Endothelial cell of umbilical vein (primary cell): Measurements from ENCODE around the gene KRT86. TPM values are rescaled to one million over a fixed set of nuclear protein-coding genes. Genes with fewer than 3 reads are reported as not detected.

Experiments used
- BruUV-seq: library from RNA; stranded (reverse); fragments of 400-500 nt; replicated peaks from 2 replicates; lab custom pipeline; 2021; lab: Mats Ljungman, UMichigan
- CTCF ChIA-PET: fragments of 300-600, 350-600 bp; sonication (Branson Sonifier 250); formaldehyde crosslinking; loops from one replicate; lab custom pipeline; 2021; ENCODE audit warnings: antibody characterized with exemption, inconsistent platforms; lab: Charles Lee
- POLR2A ChIA-PET: fragments of 300-600, 350-600 bp; sonication (Branson Sonifier 250); formaldehyde crosslinking; loops from one replicate; lab custom pipeline; 2021; ENCODE audit warnings: antibody characterized with exemption, inconsistent platforms; lab: Charles Lee
- DNase-seq: peaks from one replicate; pipeline ENCODE4 v3.0.0-alpha.2; 2011; ENCODE audit warnings: low read depth, low spot score
- FAIRE-seq: peaks from 2 replicates; lab custom pipeline; 2011; peaks lifted over from hg19 to GRCh38; lab: Jason Lieb, UNC
- H2AFZ ChIP-seq: 2 replicates; pipeline ENCODE4 v1.6.0; 2012; ENCODE audit warnings: low read depth, low read length, control low read depth, inconsistent platforms
- H3K27ac ChIP-seq: 2 replicates; pipeline ENCODE4 v1.5.1; 2011; ENCODE audit warnings: low read depth, mild to moderate bottlenecking, control low read depth, low read length, moderate library complexity; ENCODE audit not compliant: insufficient read depth
- H3K27me3 ChIP-seq, 2 experiments: 2 replicates each; pipeline versions ENCODE4 v1.6.0 to v1.6.1; 2011; ENCODE audit warnings: low read length in 2 of 2, mixed read lengths in 1 of 2; ENCODE audit not compliant: control insufficient read depth in 2 of 2, insufficient read depth in 2 of 2
- H3K36me3 ChIP-seq, 2 experiments: 2 replicates in 1 of 2; 3 replicates in 1 of 2; pipeline ENCODE4 v1.5.1; 2011; ENCODE audit warnings: low read length in 2 of 2, mild to moderate bottlenecking in 1 of 2, moderate library complexity in 1 of 2; ENCODE audit not compliant: control insufficient read depth in 2 of 2, insufficient read depth in 2 of 2; ENCODE audit errors: extremely low read depth in 1 of 2
- H3K4me1 ChIP-seq: 3 replicates; pipeline ENCODE4 v1.5.1; 2011; ENCODE audit warnings: mild to moderate bottlenecking, low read length; ENCODE audit not compliant: control insufficient read depth, insufficient read depth; ENCODE audit errors: extremely low read depth
- H3K4me2 ChIP-seq: 2 replicates; pipeline ENCODE4 v1.6.1; 2011; ENCODE audit warnings: low read length, control low read depth, mixed read lengths; ENCODE audit not compliant: insufficient read depth
- H3K4me3 ChIP-seq, 3 experiments: fragments of 200-600 bp in 1 of 3; sonication (generic), shearing (Covaris generic) in 1 of 3; replicated peaks in 1 of 3; 2 replicates each; pipeline ENCODE4 v1.5.1; 2011 to 2016; ENCODE audit warnings: control low read depth in 3 of 3, low read length in 3 of 3, mild to moderate bottlenecking in 2 of 3, inconsistent platforms in 1 of 3, low read depth in 1 of 3, moderate library complexity in 1 of 3; ENCODE audit not compliant: insufficient read depth in 1 of 3
- H3K79me2 ChIP-seq: 2 replicates; pipeline ENCODE4 v1.6.0; 2012; ENCODE audit warnings: low read length, inconsistent platforms; ENCODE audit not compliant: control insufficient read depth, insufficient read depth
- H3K9ac ChIP-seq: replicated peaks from 2 replicates; pipeline ENCODE3; 2011; ENCODE audit warnings: low read length, control low read depth; ENCODE audit not compliant: insufficient read depth; ENCODE audit errors: extremely low read depth
- H3K9me1 ChIP-seq: replicated peaks from 3 replicates; pipeline ENCODE4 v1.6.0; 2011; ENCODE audit warnings: mild to moderate bottlenecking, low read length; ENCODE audit not compliant: control insufficient read depth, insufficient read depth; ENCODE audit errors: extremely low read depth
- H3K9me3 ChIP-seq: replicated peaks from 2 replicates; pipeline ENCODE4 v1.5.1; 2012; ENCODE audit warnings: low read length, inconsistent platforms; ENCODE audit not compliant: control insufficient read depth, insufficient read depth
- H4K20me1 ChIP-seq: replicated peaks from 2 replicates; pipeline ENCODE3; 2011; ENCODE audit warnings: mild to moderate bottlenecking, low read length; ENCODE audit not compliant: control insufficient read depth, insufficient read depth; ENCODE audit errors: extremely low read depth
- FOS ChIP-seq: IDR thresholded peaks from 2 replicates; pipeline ENCODE4 v1.6.1; 2011; ENCODE audit warnings: mild to moderate bottlenecking, low read length, moderate library complexity, borderline replicate concordance; ENCODE audit not compliant: insufficient read depth
- GATA2 ChIP-seq: IDR thresholded peaks from 2 replicates; pipeline ENCODE4 v1.7.0; 2011; ENCODE audit warnings: low read depth, mild to moderate bottlenecking, moderate library complexity, mixed read lengths, low read length; ENCODE audit not compliant: insufficient read length, insufficient read depth
- JUN ChIP-seq: IDR thresholded peaks from 2 replicates; pipeline ENCODE4 v1.6.1; 2011; ENCODE audit warnings: borderline replicate concordance, low read depth; ENCODE audit not compliant: insufficient read length, insufficient read depth
- MYC ChIP-seq: IDR thresholded peaks from one replicate; pipeline ENCODE4 v1.6.1; 2011; ENCODE audit warnings: mild to moderate bottlenecking, low read depth, low read length
- POLR2A ChIP-seq: IDR thresholded peaks from 2 replicates; pipeline ENCODE4 v1.6.1; 2012; ENCODE audit warnings: low read depth, mild to moderate bottlenecking, control low read depth, low read length
- POLR2AphosphoS5 ChIP-seq: IDR thresholded peaks from 2 replicates; pipeline ENCODE4 v1.6.1; 2012; ENCODE audit warnings: low read depth, mild to moderate bottlenecking, control low read depth, low read length, moderate library complexity; ENCODE audit not compliant: insufficient read depth
- dilution Hi-C: fragments of 300-500 bp; cut with MboI; formaldehyde crosslinking; loops from one replicate; pipeline ENCODE4 v1.15.0; 2019; ENCODE audit warnings: low sequenced_read_pairs; ENCODE audit not compliant: extremely low pct_ligation_motif_present
- intact Hi-C: fragments of 100-400 bp; cut with micrococcal nuclease; formaldehyde crosslinking; loops from one replicate; pipeline ENCODE4 v1.10.0; 2022
- polyA plus RNA-seq, 4 experiments: library from polyadenylated mRNA; depleted of rRNA in 3 of 4; stranded (reverse) in 3 of 4; unstranded in 1 of 4; fragments of >200 nt; gene quantifications; 2 replicates each; pipeline versions ENCODE4 v1.2.1 to v1.2.3, GENCODE V29; 2011 to 2012; ENCODE audit warnings: missing spikeins in 1 of 4
- total RNA-seq: library from RNA; stranded (reverse); gene quantifications from 2 replicates; pipeline ENCODE4 v1.2.3, GENCODE V29; 2021
- TF ChIP-seq, protein P1 (sequence below), 2 donors: IDR thresholded peaks; 1 replicate in 1 of 2; 2 replicates in 1 of 2; pipeline ENCODE4 v1.5.1; 2011; ENCODE audit warnings: low read length in 2 of 2, mild to moderate bottlenecking in 2 of 2, moderate library complexity in 2 of 2, control low read depth in 1 of 2, inconsistent platforms in 1 of 2, low read depth in 1 of 2; ENCODE audit not compliant: insufficient read depth in 1 of 2; ENCODE audit errors: extremely low read depth in 1 of 2

KRT86 gene
- total and polyA plus RNA-seq, 2 donors (not counting 3 experiments of a cell fraction or from before 2014, with no cell fraction given) = not detected

DNA sequence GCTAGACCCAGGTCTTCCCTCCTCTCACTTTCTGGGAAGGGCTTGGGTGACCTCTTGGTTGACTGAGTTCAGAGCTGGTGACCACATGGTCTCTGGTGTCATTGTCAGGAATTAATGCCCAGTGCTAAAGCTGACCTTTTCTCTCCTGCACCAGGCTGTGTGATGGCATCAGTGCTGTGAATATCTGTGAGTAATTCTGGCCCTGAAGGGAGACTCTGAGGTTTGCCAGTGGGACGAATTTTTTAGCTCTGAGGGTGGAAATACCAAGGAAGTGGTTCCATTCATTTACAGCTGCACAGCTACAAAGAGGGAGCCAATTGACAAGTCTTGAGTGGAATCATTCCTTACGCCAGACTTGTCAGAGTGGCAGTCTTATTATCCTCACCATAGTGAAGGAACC is 6.2 kb upstream of the KRT86 start:
- H3K36me3 ChIP-seq = no peaks in the 10 kb centered on the region
- H2AFZ ChIP-seq = no peak overlapping the region
- no peaks in the 10 kb centered on the region for H3K4me1 ChIP-seq
- no peak overlapping the region for H3K9ac ChIP-seq
- no peaks in the 10 kb centered on the region for H4K20me1 ChIP-seq
- intact Hi-C loops = no loop called here
- no peak overlapping the region for H3K27ac ChIP-seq
- no peak overlapping the region for H3K4me2 ChIP-seq
- H3K27me3 ChIP-seq = peaks cover 12 to 24% of the 10 kb centered on the region in 2 experiments
- DNase-seq (no peak), FAIRE-seq (no peak)
- H3K9me1 ChIP-seq = no peaks in the 10 kb centered on the region
- CTCF ChIA-PET = interaction anchor here (4.0 kb wide), 1 partner anchor 12 kb away, joined by 28 read pairs; no protein-coding TSS in a partner anchor
- no peak for TF ChIP-seq GATA2
- no peak for TF ChIP-seq POLR2A
- no peak for TF ChIP-seq FOS
- no peak for TF ChIP-seq POLR2AphosphoS5
- TF ChIP-seq, protein P1, sequence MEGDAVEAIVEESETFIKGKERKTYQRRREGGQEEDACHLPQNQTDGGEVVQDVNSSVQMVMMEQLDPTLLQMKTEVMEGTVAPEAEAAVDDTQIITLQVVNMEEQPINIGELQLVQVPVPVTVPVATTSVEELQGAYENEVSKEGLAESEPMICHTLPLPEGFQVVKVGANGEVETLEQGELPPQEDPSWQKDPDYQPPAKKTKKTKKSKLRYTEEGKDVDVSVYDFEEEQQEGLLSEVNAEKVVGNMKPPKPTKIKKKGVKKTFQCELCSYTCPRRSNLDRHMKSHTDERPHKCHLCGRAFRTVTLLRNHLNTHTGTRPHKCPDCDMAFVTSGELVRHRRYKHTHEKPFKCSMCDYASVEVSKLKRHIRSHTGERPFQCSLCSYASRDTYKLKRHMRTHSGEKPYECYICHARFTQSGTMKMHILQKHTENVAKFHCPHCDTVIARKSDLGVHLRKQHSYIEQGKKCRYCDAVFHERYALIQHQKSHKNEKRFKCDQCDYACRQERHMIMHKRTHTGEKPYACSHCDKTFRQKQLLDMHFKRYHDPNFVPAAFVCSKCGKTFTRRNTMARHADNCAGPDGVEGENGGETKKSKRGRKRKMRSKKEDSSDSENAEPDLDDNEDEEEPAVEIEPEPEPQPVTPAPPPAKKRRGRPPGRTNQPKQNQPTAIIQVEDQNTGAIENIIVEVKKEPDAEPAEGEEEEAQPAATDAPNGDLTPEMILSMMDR (IDR thresholded peaks at IDR 0.05; ENCODE audit: extremely low read depth in 1 of 2, insufficient read depth in 1 of 2, low read depth in 1 of 2, low read length in 2 of 2) = no peak
- no peak for TF ChIP-seq JUN
- TF ChIP-seq MYC = no peak
- H3K4me3 ChIP-seq = no peak overlapping the region
- BruUV-seq = no TSS peak
- POLR2A ChIA-PET = no interaction called here
- dilution Hi-C loops = no loop called here
- H3K79me2 ChIP-seq = no peaks in the 10 kb centered on the region
- no peaks in the 10 kb centered on the region for H3K9me3 ChIP-seq
